ENCODE data around the gene P2RX7.

GRCh38 chr12:121112496-121112895 is 20.2 kb upstream of the P2RX7 start:
- no peak for TF ChIP-seq CTCF (IDR thresholded peaks at IDR 0.05)
- TF ChIP-seq EP300 (IDR thresholded peaks at IDR 0.05) = no peak

Data from ovary (tissue), 3 donors.